GM21515 (cell line): ENCODE measurements around the gene FAM118B.

Experiments used
- ATAC-seq: cut with Tn5 transposase; IDR thresholded peaks from one replicate; pipeline ENCODE4 v1.9.1; 2021; ENCODE audit not compliant: unreplicated experiment

Gene FAM118B

GRCh38 chr11:126310200-126310991 lies 98.8 kb downstream of the FAM118B start:
- peak; percentile 39 for ATAC-seq

DNA sequence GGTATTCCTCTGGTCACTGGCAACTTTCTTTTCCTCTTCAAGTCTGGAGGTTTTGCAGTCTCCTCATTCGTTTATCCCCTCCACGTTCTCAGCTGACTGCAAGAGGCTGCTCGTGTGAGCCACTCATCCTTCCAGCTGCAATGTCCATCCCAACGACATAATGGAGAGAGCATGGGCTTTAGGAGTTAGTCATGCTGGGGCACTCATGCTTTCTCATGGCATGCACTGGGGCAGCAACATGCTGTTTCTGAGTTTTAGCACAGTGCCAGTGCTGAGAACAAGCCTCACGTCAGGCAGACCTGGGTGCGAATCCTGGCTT lies 99.4 kb downstream of the FAM118B start:
- no peak for ATAC-seq

GRCh38 chr11:126311401-126312291 lies 100.1 kb downstream of the FAM118B start:
- peak; percentile 74 for ATAC-seq
